Natural killer cell (primary cell): Measurements from ENCODE around the gene HSD17B10. TPM values are rescaled to one million over a fixed set of nuclear protein-coding genes. Genes with fewer than 3 reads are reported as not detected.

Experiments used
- ATAC-seq, 3 donors: fragments of 150-1000 bp in 2 of 3; fragments of 200-7000 bp in 1 of 3; cut with Tn5 transposase; 1 replicate in 1 of 3; 2 replicates in 2 of 3; pipeline ENCODE4 v1.10.0; 2021; ENCODE audit warnings: mild to moderate bottlenecking in 2 of 3, moderate library complexity in 2 of 3
- DNase-seq, 2 donors: peaks; one replicate each; pipeline versions ENCODE4 v3.0.0 to v3.0.0-alpha.2; 2013 to 2021; ENCODE audit warnings: mixed read lengths in 1 of 2
- H3K27ac ChIP-seq: one replicate; pipeline ENCODE4 v1.5.1; 2013; ENCODE audit warnings: mild to moderate bottlenecking, low read length
- H3K27me3 ChIP-seq: one replicate; pipeline ENCODE4 v1.6.1; 2013; ENCODE audit warnings: low read length; ENCODE audit not compliant: control insufficient read depth, insufficient read depth
- H3K36me3 ChIP-seq: one replicate; pipeline ENCODE4 v1.6.1; 2013; ENCODE audit warnings: low read length; ENCODE audit not compliant: control insufficient read depth, insufficient read depth
- H3K4me1 ChIP-seq: one replicate; pipeline ENCODE4 v1.6.1; 2013; ENCODE audit warnings: low read length; ENCODE audit not compliant: control insufficient read depth, insufficient read depth
- H3K4me3 ChIP-seq: one replicate; pipeline ENCODE4 v1.5.1; 2013; ENCODE audit warnings: low read length
- H3K9me3 ChIP-seq: one replicate; pipeline ENCODE4 v1.6.1; 2013; ENCODE audit warnings: low read length; ENCODE audit not compliant: control insufficient read depth, insufficient read depth
- H3K27ac Mint-ChIP-seq, 2 donors: one replicate each; pipeline ENCODE4 v1.8.0; 2022; ENCODE audit warnings: mild to moderate bottlenecking in 2 of 2, mixed read lengths in 2 of 2, moderate library complexity in 1 of 2
- H3K27me3 Mint-ChIP-seq, 2 donors: one replicate each; pipeline ENCODE4 v1.8.0; 2022; ENCODE audit warnings: low read depth in 2 of 2, mixed read lengths in 2 of 2
- H3K36me3 Mint-ChIP-seq: one replicate; pipeline ENCODE4 v1.8.0; 2022; ENCODE audit warnings: mixed read lengths
- H3K4me1 Mint-ChIP-seq, 2 donors: one replicate each; pipeline ENCODE4 v1.8.0; 2022; ENCODE audit warnings: mixed read lengths in 2 of 2
- H3K4me3 Mint-ChIP-seq: one replicate; pipeline ENCODE4 v1.8.0; 2022; ENCODE audit warnings: mild to moderate bottlenecking, moderate library complexity, mixed read lengths
- H3K9me3 Mint-ChIP-seq, 2 donors: one replicate each; pipeline ENCODE4 v1.8.0; 2022; ENCODE audit warnings: mixed read lengths in 2 of 2
- CTCF ChIP-seq: fragments of 200-600 bp; IDR thresholded peaks from one replicate; pipeline ENCODE4 v1.8.0; 2022; ENCODE audit warnings: antibody characterized with exemption
- WGBS: methylation state at CpG from one replicate; pipeline ENCODE4 v1.1.7; 2013; ENCODE audit warnings: missing lambda C conversion rate; ENCODE audit not compliant: insufficient coverage; 5-methylcytosine and 5-hydroxymethylcytosine counted together
- intact Hi-C: fragments of 100-400 bp; cut with micrococcal nuclease; formaldehyde crosslinking; loops from one replicate; pipeline ENCODE4 v1.14.2; 2022
- total RNA-seq, 4 donors: library from RNA; stranded (reverse); fragments of 120-200 nt in 1 of 4; gene quantifications; one replicate each; pipeline versions ENCODE4 v1.2.3 to v1.2.4, GENCODE V29; 2013 to 2022

Gene HSD17B10
- total RNA-seq, 3 donors from 2014 or later (not counting 1 experiment from before 2014, with no cell fraction given): 49.2 to 56.4 (median 54.3) TPM

DNA sequence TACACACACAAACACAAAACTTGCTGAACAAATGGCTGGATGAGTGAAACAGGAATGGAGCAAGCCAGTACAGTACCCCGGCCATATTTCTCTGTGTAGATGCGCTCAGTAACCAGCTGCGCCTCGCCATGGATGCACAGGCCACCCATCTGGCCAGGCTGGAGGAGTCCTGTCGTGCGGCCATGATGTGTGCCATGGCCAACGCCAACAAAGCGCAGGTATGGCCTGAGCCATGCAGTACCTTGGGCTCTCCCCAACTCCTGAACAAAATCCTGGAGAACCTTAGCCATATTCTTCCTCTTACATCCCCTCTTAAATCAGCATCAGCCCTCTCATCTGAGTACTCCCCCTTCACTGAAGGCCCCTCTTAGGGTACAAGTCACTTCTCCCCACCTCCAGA lies 4.4 kb downstream of the HSD17B10 start:
- Mint-ChIP-seq H3K4me3 (no peak overlapping the region), H3K27me3 (no peaks in the 10 kb centered on the region), H3K4me1 (peaks cover 9 to 14% of the 10 kb centered on the region in 2 donors), H3K9me3 (no peaks in the 10 kb centered on the region), H3K27ac (peak overlapping the region in 1 of 2 donors; percentile 27), H3K36me3 (no peaks in the 10 kb centered on the region)
- Histone ChIP-seq H3K9me3 (no peaks in the 10 kb centered on the region), H3K4me1 (peaks cover 11% of the 10 kb centered on the region), H3K27me3 (no peaks in the 10 kb centered on the region), H3K36me3 (peaks cover 12% of the 10 kb centered on the region), H3K4me3 (no peak overlapping the region), H3K27ac (no peak overlapping the region)
- DNase-seq (no peak), ATAC-seq (no peak)
- over 99% methylated on average over 8 of the region's 8 CpGs for WGBS
- no peak for TF ChIP-seq CTCF
- intact Hi-C loops: no loop called here

DNA sequence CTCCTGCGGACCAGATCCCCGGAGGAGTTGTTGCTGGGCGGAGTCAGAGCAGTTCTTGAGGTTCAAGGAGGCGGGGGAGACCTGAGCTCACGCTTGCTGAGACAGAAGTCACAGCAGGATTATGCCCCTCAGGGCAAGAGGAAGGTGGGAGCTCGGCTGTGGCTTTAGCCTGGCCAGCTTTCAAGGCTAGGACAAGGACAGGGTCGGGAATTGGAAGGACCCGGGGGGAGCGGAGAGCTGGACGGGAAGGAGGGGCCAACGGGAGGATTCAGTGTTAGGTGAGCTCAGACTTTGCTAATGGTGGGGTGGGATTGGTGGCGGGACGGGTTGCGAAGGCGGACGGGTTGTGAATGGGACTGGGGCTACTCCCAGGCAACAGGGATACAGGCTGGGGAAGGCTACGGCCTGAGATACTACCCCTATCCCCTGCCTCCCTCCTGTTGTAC lies 11.3 kb downstream of the HSD17B10 start, which contains the start of gene RIBC1:
TSS of gene RIBC1 (plus strand) at position 13 of the 446 bp plus-strand sequence. CDS start 3,404 bp downstream, outside the sequence.
- intact Hi-C loops: loop anchor here (1.0 to 5.0 kb wide), 2 partner anchors 11 to 1739 kb away; partner anchors contain the start of gene HSD17B10
- Mint-ChIP-seq H3K9me3 (no peaks in the 10 kb centered on the region), H3K27ac (peak within 1 kb of the TSS; percentile 97 to 99), H3K36me3 (no peaks in the 10 kb centered on the region), H3K27me3 (no peaks in the 10 kb centered on the region), H3K4me3 (peak within 1 kb of the TSS; percentile 98), H3K4me1 (peaks cover 25 to 28% of the 10 kb centered on the region in 2 donors)
- WGBS: 11% methylated on average over 13 of the region's 17 CpGs
- Histone ChIP-seq H3K27ac (peak within 1 kb of the TSS; percentile 99), H3K36me3 (no peaks in the 10 kb centered on the region), H3K4me1 (peaks cover 19% of the 10 kb centered on the region), H3K27me3 (no peaks in the 10 kb centered on the region), H3K9me3 (no peaks in the 10 kb centered on the region), H3K4me3 (peak within 1 kb of the TSS; percentile 98)
- TF ChIP-seq CTCF: no peak
- ATAC-seq (no peak), DNase-seq (no peak)

- Mint-ChIP-seq H3K27ac (peak within 1 kb of the TSS; percentile 97 to 99), H3K36me3 (no peaks in the 10 kb centered on the region), H3K9me3 (no peaks in the 10 kb centered on the region), H3K4me1 (peaks cover 25 to 28% of the 10 kb centered on the region in 2 donors), H3K27me3 (no peaks in the 10 kb centered on the region), H3K4me3 (peak within 1 kb of the TSS; percentile 98)
- Histone ChIP-seq H3K9me3 (no peaks in the 10 kb centered on the region), H3K27me3 (no peaks in the 10 kb centered on the region), H3K27ac (peak within 1 kb of the TSS; percentile 99), H3K4me1 (peaks cover 19% of the 10 kb centered on the region), H3K36me3 (no peaks in the 10 kb centered on the region), H3K4me3 (peak within 1 kb of the TSS; percentile 98)
- ATAC-seq (peak; percentile 86 to 96 (median 86)), DNase-seq (peak; percentile 89 to 97)
- TF ChIP-seq CTCF: no peak
- WGBS: 0% methylated on average over 75 of the region's 75 CpGs
- intact Hi-C loops: loop anchor here (1.0 to 5.0 kb wide), 2 partner anchors 12 to 1740 kb away; partner anchors contain the start of gene HSD17B10
These were observed 11.9 kb downstream of the HSD17B10 start, which contains the start of gene SMC1A for GRCh38 chrX:53422086-53422860. SMC1A (minus strand) TSS chrX:53422654; CDS start chrX:53422600, 54 bp downstream.
